Left cardiac atrium (tissue), 4 donors: ENCODE data around the gene HAPLN2. TPM values are rescaled to one million over a fixed set of nuclear protein-coding genes. Genes with fewer than 3 reads are reported as not detected.
"Not testable (repeated sequence)": the region's sequence is repeated elsewhere in the genome, so short reads cannot be mapped to it uniquely, and the experiment has no call there.

Experiments used
- ATAC-seq, 2 donors: fragments of 200-7000 bp; cut with Tn5 transposase; one replicate each; pipeline ENCODE4 v1.9.1; 2020; ENCODE audit warnings: mild to moderate bottlenecking in 2 of 2, moderate library complexity in 2 of 2
- DNase-seq: peaks from one replicate; pipeline ENCODE4 v3.0.0-alpha.2; 2020
- intact Hi-C, 2 donors: fragments of 100-400 bp; cut with DNase I; formaldehyde crosslinking; loops; one replicate each; pipeline versions ENCODE4 v1.14.1 to v1.15.1; 2022 to 2023
- total RNA-seq, 2 donors: library from RNA; stranded (reverse); fragmentation: NEBNext Ultra II Directional; extraction: Animal tissue kit (Norgen Biotek cat#: 25700); gene quantifications; one replicate each; pipeline ENCODE4 v1.2.1, GENCODE V29; 2021
- donor health status: DM: no; HTN: yes; CAD: no.
- donor health status: DM: no; HTN: yes; CAD: no; lungs with severe emphysema.
- donor health status: DM: yes; HTN: yes; CAD: no.
- donor health status: Dilated cardiomyopathy.

The HAPLN2 gene
- total RNA-seq, 2 donors from 2014 or later = 1.3 to 1.9 TPM

- ATAC-seq (no peak), DNase-seq (no peak)
- intact Hi-C loops = no loop called here
These were observed 28.7 kb upstream of the HAPLN2 start for GRCh38 chr1:156590326-156591180.

- intact Hi-C loops = no loop called here
- no peak for ATAC-seq
- no peak for DNase-seq
These were observed 28.1 kb upstream of the HAPLN2 start for GRCh38 chr1:156591181-156591431.

- DNase-seq (peak; percentile 80), ATAC-seq (peak; percentile 97 to 98)
- intact Hi-C loops = no loop called here
These were observed 27.6 kb upstream of the HAPLN2 start, which contains the start of gene NAXE for GRCh38 chr1:156591432-156592157. NAXE (plus strand) TSS chr1:156591776; CDS start chr1:156591805, 29 bp downstream.

DNA sequence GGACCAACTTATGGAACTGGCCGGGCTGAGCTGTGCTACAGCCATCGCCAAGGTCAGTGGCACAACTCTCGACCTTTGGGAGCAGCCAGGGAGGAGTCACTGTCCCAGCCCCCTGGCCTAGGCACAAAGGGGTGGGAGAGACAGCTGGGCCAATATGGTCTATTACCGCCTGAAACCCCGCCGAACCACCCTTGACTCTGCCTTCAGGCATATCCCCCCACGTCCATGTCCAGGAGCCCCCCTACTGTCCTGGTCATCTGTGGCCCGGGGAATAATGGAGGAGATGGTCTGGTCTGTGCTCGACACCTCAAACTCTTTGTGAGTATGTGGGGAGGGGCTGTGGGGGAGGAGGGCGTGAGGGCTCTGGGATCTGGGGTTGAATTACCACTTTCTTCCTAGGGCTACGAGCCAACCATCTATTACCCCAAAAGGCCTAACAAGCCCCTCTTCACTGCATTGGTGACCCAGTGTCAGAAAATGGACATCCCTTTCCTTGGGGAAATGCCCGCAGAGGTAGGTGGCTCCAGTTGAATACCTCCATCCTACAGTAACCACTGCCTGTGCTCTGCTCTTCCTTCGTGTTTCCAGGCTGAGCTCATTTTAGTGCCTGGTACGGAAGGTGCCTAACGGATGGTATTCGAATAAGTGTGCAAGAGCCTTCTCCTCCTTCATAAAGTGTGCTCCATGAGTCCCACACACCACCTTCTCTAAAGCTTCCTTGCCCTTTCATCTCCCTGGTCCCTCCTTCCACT lies 26.9 kb upstream of the HAPLN2 start:
- ATAC-seq (peak in 1 of 2 donors; percentile 3), DNase-seq (no peak)
- intact Hi-C loops = no loop called here

DNA sequence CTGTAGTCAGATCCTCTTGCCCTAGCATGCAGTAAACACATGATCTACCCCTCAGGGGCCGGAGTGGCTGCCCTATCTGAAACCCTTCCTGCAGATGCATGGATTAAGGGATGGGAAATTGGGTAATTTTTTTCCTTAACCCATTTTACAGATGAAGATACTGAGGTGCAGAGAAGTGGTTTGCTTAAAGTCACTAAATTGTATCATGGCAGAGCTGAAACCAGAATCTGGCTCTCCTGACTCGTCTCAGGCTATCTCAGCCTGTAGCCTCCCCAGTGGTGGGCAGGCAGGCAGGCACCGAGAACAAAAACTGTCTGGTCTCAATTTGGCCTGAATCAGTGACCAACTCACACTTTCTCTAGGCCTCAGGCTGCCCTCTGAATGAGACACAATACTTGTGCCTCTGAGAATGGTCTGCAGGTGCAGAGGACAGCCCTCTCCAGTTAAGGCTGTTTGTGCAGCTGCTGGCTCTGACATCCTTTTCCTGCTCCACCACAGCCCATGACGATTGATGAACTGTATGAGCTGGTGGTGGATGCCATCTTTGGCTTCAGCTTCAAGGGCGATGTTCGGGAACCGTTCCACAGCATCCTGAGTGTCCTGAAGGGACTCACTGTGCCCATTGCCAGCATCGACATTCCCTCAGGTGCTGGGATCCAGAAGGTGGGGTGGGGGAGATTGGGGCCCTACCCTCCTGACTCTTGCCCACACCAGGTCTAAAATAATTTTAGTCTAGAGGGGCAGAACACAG lies 26.1 kb upstream of the HAPLN2 start:
- DNase-seq = no peak
- no peak for ATAC-seq
- intact Hi-C loops = no loop called here

DNA sequence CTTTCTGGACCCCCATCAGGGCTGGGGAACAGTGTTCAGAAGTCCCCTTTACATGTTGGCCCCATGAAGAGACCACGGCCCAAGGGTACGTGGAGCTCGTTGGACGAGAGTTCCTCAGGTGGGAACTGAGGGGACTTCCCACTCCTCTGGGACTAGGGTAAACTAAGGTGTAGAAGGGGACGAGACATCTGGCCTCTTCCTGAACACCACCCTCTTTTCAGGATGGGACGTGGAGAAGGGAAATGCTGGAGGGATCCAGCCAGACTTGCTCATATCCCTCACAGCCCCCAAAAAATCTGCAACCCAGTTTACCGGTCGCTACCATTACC lies 25.6 kb upstream of the HAPLN2 start:
- DNase-seq (no peak), ATAC-seq (no peak)
- intact Hi-C loops = no loop called here

GRCh38 chr1:156594190-156594589 lies 25.0 kb upstream of the HAPLN2 start:
- no peak for ATAC-seq
- no peak for DNase-seq
- intact Hi-C loops = no loop called here

DNA sequence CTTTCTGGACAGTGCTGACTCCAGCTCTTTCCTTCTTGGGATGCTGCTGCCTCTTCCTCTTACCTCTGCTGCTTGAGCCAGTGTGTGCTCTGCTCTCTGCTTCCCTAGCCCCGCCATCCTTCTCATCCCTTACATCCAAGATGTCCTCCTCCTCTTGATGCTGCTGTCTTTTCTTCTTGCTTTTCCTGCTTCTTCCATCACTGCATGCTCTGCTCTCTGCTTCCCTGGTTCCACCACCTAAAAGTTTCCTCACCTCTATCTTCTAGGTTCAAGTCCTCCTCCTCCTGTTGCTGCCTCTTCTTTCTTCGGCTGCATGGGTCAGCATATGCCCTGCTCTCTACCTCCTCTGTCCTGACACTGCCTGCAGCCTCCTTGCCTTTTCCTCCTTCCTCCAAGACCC lies 24.2 kb upstream of the HAPLN2 start:
- ATAC-seq (no peak), DNase-seq (no peak)
- intact Hi-C loops = no loop called here

DNA sequence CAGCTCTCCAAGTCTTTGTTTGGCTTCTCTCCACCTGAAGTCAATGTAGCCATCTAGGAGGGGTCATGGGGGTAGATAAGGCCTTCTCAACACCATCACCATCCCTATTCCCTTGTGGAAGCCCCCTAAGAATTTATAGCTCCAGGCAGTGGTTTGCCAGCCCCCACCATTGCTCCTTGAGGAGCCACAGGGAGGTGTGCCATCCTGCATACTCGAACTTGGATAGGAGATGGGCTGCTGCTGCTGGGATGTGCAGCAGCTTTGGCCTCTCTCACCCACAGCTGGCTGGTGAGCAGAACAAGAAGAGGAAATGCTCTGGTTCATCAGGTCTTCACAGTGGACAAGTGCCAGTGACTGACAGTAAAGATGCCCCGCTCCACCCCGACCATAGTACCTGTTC lies 22.8 kb upstream of the HAPLN2 start:
- ATAC-seq (no peak), DNase-seq (no peak)
- intact Hi-C loops = no loop called here

DNA sequence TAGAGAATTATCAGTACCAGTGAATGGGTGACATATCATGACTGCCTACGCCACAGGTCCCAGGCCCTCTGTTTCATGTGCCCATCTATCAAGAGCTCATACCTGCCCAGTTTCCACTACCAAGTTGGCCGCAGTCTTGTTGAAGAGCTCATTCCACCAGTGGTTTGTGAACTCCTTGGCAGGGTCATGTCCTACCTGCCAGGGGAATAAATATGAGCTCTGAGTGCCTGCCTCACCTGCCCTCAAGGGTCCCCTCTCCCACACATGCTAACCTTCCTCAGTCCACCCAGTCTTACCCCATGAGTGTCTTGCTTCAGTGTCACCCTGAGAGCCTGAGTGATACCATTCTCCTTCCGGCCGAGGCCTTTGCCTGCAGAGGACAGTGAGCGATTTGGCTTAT lies 21.1 kb upstream of the HAPLN2 start:
- ATAC-seq (no peak), DNase-seq (no peak)
- intact Hi-C loops = no loop called here

GRCh38 chr1:156598731-156599432 lies 20.3 kb upstream of the HAPLN2 start:
- intact Hi-C loops = no loop called here
- ATAC-seq = no peak
- no peak for DNase-seq

DNA sequence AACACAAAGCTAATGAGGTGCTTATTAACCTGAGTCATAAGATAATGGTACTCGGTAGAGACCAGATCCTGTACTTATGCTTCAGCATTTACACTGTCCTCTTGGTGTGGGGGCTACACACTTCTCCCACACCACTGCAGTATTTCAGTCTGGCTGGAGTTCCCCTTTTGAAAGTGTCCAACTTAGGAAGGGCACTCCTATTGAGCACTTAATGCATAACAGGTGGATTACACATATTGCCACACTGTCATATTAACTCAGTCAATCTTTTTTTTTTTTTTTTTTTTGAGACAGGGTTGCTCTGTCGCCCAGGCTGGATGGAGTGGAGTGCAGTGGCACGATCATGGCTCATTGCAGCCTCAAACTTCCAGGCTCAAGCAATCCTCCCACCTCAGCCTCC lies 19.4 kb upstream of the HAPLN2 start:
- no peak for ATAC-seq
- intact Hi-C loops = loop anchor here (10.0 kb wide), 2 partner anchors 115 to 215 kb away; no protein-coding TSS in a partner anchor
- DNase-seq = no peak

DNA sequence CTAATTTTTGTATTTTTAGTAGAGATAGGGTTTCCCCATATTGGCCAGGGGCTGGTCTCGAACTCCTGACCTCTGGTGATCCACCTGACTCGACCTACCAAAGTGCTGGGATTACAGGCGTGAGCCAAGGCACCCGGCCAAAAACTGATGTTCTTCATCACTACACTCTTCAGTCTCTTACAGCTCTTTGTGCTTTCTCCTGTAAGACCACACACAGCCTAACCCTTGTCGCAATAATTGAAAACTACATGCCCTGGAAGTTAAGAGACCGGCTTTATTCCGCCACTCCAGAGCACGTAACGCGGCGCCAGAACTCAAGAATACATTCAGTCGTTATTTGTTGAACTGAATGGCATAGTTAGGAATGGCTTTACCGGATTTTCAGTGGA lies 18.5 kb upstream of the HAPLN2 start:
- intact Hi-C loops = loop anchor here (10.0 kb wide), 2 partner anchors 116 to 216 kb away; no protein-coding TSS in a partner anchor
- ATAC-seq = peak in 1 of 2 donors; percentile 7
- no peak for DNase-seq

DNA sequence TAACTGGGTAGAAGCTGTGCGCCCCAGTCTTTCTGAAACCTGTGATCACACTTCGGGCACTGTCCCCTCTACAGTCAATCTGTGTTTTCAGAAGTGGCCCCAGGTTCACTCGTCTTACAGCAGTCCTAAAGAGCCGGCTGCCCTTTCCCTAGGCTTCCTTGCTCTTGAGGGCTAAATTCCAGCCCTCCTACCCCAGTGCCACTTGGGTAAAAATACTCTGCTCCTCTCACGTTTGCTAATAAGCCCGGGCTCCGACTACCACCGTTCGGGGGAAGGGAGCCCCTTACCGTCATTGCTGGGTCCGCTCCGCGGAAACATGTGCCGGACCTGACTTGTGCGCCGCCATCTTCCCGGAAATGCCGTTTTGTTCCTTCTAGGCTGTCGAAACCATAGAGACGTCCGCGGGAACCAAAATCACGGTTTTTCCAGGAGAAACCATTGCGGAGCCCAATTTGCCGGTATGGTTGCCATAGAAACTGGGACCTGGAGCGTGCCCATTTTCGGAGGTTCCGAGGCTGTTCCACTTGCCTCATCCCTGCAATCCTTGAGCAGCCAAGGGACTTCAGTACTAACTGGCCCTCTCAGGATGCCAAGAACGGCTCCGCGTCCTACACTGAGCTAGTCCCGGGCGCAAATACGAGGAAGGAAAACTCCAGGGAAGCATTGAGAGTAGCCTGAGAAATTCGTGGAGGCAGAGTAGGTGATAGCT lies 17.9 kb upstream of the HAPLN2 start, which contains the start of gene GPATCH4:
Gene GPATCH4, minus strand, starts transcription at position 358 of the 709 bp plus-strand sequence.
- peak; percentile 90 for ATAC-seq
- peak; percentile 87 for DNase-seq
- intact Hi-C loops = loop anchor here (10.0 kb wide), 2 partner anchors 116 to 216 kb away; no protein-coding TSS in a partner anchor

GRCh38 chr1:156601892-156602291 lies 17.3 kb upstream of the HAPLN2 start:
- intact Hi-C loops = loop anchor here (2.0 to 10.0 kb wide), 3 partner anchors 117 to 217 kb away; no protein-coding TSS in a partner anchor

GRCh38 chr1:156602557-156602993 lies 16.6 kb upstream of the HAPLN2 start:
- ATAC-seq = no peak
- no peak for DNase-seq
- intact Hi-C loops = loop anchor here (2.0 to 10.0 kb wide), 3 partner anchors 118 to 218 kb away; no protein-coding TSS in a partner anchor

More at GRCh38 chr1:156601892-156602291, 17.3 kb upstream of the HAPLN2 start:
- peak in 1 of 2 donors; percentile 5 for ATAC-seq
- DNase-seq = no peak

DNA sequence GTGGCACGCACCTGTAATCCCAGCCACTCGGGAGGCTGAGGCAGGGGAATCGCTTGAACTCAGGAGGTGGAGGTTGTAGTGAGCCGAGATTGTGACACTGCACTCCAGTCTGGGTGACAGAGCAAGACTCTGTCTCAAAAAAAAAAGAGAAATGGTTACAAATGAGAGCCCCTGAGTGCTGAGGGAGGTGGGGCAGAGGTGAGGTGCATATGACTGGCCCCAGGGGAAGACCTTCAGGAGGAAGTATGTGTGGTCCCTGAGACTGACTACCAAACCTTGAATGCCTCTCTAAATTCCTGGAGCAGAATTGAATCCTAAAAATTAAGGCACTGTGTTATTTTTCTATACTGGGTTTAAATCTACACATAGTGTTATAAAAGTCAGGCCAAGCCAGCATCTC lies 11.9 kb upstream of the HAPLN2 start:
- intact Hi-C loops = loop anchor here (5.0 to 10.0 kb wide), 3 partner anchors 123 to 223 kb away; no protein-coding TSS in a partner anchor
- ATAC-seq, DNase-seq: not testable (repeated sequence)
